Stimulated activated CD4-positive, alpha-beta T cell treated with anti-CD3 and anti-CD28 coated beads, TNF-alpha, amount 100 ng/mL, for 1 hour (primary cell): ENCODE results near the gene CLTC.

Experiments used
- DNase-seq, 3 donors: peaks; one replicate each; pipeline ENCODE4 v3.0.0-alpha.2; 2020; ENCODE audit warnings: low read depth in 3 of 3, low spot score in 1 of 3

CLTC gene

GRCh38 chr17:59723041-59723440, 103.3 kb downstream of the CLTC start:
- DNase-seq, result no peak

GRCh38 chr17:59723607-59724006, 103.9 kb downstream of the CLTC start:
- DNase-seq, result no peak

GRCh38 chr17:59725691-59726090, 106.0 kb downstream of the CLTC start:
- no peak for DNase-seq

GRCh38 chr17:59727817-59728533, 108.3 kb downstream of the CLTC start:
- no peak for DNase-seq

- DNase-seq, result no peak
These were observed 110.7 kb downstream of the CLTC start for GRCh38 chr17:59730268-59730834.

- no peak for DNase-seq
These were observed 114.0 kb downstream of the CLTC start for GRCh38 chr17:59733697-59734096.

- DNase-seq, result no peak
These were observed 114.5 kb downstream of the CLTC start for GRCh38 chr17:59734226-59734625.

- no peak for DNase-seq
These were observed 117.6 kb downstream of the CLTC start for GRCh38 chr17:59737324-59737723.

- no peak for DNase-seq
These were observed 124.1 kb downstream of the CLTC start for GRCh38 chr17:59743842-59744241.

GRCh38 chr17:59745040-59745439, 125.3 kb downstream of the CLTC start:
- no peak for DNase-seq
